ENCODE data around the gene F2RL2.

F2RL2 gene

GRCh38 chr5:76583163-76584047, 39.8 kb downstream of the F2RL2 start:
- no peak for DNase-seq (ENCODE audit: low read depth)

DNA sequence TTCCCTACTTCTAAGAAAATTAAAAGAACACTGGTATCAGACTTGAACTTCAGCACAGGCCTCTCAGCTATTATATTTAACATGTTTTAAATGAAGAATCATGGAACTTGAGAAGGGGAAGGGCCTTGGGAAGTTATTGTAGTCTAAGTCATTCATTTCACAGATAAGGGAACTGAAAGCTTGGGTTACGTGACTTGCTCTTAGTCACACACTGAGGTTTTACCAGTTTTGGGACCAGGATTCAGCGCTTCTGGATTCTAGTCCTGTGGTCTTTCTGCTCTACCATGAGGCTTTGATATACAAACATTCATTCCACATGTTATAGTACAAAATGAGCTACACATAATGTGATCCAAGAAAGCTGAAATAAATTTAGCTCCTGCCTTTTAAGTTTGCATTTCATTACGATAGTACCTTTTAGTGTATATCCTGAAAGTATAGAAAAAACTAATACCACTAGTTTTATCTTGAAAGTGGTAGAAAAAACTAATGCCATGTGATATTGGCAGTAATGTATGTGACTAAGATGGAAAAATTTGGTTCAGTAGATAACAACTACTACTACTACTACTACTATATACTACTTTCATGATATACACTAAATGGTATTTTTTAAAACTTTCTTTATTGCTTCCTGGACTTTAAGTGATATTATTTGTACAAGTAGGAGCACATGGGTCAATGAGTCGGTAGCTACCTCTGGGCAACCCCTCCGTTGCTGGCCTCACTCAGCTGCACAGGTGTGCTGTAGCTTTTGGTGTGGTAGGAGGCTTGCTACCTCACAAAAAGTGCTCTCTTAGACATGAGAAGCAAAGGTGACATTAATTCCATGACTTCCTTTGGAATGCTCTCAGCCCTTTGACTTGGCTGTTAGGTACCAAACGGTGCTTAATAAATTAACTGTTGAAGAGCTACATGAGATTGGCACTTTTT, 40.7 kb downstream of the F2RL2 start:
- no peak for DNase-seq (ENCODE audit: low read depth)

DNA sequence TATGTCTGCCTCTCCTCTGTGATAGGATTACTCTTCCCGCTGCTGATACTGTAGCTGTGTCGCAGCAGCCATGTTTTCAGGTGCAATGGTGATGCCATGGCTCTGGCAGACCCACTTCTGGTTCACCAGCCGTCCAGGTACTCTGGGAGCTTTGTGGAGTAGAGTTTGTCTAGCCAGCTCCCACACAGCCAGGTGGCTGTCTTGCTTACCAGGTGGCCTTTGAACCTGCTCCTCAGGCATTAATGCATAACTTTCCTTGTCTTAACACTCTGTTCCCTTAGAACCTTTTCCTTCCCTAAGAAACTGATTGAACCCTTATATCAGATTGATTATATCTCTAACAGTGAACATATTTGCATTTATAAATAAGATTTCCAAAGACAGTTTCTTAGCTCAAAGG, 42.2 kb downstream of the F2RL2 start:
- no peak for DNase-seq (ENCODE audit: low read depth)

- no peak for DNase-seq (ENCODE audit: low read depth)
Observed at GRCh38 chr5:76579166-76579937, 43.9 kb downstream of the F2RL2 start.

GRCh38 chr5:76576996-76577395, 46.2 kb downstream of the F2RL2 start:
- DNase-seq (ENCODE audit: low read depth) = no peak

DNA sequence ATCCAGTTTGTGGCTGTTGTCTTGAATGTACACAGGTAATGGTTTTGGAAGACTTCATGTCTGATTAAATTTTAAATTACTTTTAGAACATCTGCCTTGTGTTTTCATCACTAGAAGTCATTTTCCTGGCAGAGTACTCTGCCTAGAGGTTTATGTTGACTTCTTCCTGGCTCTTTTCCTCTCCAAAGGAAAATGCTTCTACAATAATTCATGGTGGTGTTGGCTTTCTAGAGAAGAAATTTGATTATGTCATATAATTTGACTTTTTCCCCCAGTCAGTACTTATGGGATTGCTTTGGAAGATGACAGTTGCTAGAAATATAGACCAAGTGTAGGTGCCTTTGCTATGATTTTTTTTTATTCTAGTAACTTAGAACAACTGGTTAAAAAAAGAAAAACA, 46.8 kb downstream of the F2RL2 start:
- no peak for DNase-seq (ENCODE audit: low read depth)

DNA sequence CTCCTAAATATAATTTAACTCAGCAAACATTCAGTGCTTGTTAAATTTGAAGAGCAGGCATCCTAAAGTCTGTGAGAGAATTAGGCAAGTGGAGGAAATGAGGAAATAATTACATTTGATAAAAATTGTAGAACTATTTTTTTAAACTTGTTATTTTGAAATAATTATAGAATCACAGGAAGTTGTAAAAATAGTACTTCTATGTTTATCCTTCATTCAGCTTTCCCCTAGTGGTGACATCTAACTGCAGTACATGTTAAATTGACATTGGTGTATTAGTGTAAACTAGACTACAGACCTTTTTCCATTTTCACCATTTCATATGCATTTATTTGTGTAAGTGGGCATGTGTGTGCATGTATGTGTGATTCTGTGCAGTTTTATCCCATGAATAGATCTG, 51.6 kb downstream of the F2RL2 start:
- DNase-seq (ENCODE audit: low read depth) = no peak

DNA sequence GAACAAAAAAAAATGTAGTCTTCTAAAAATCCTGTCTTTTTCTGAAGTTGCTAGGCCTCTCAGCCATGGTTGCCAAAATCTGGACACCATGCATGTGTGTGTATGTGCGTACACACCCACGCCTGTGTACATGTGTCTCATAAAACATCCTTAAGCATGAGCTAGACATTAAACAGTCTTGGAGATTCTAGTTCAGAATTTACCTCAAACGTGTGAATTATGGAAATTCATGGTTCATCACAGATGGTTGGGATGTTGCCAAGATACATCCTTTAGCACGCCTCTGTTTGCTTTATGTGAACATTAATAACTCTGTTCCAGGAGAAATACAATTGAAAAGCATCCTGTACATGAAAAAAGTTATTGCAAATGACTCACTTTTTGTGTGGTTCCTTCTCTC, 53.0 kb downstream of the F2RL2 start:
- DNase-seq (ENCODE audit: low read depth) = no peak
